Hepatocyte (in vitro differentiated cells): Measurements from ENCODE around the gene REV3L.

Experiments
- EZH2 ChIP-seq: fragments of 200-600 bp; sonication (generic); IDR thresholded peaks from 2 replicates; pipeline ENCODE4 v1.6.1; 2016; ENCODE audit warnings: antibody characterized with exemption, mild to moderate bottlenecking, borderline replicate concordance
- TF ChIP-seq, protein P1 (sequence below): fragments of 200-600 bp; sonication (generic); IDR thresholded peaks from 2 replicates; pipeline ENCODE4 v1.5.1; 2016; ENCODE audit warnings: antibody characterized with exemption, mild to moderate bottlenecking; ENCODE audit not compliant: poor library complexity

DNA sequence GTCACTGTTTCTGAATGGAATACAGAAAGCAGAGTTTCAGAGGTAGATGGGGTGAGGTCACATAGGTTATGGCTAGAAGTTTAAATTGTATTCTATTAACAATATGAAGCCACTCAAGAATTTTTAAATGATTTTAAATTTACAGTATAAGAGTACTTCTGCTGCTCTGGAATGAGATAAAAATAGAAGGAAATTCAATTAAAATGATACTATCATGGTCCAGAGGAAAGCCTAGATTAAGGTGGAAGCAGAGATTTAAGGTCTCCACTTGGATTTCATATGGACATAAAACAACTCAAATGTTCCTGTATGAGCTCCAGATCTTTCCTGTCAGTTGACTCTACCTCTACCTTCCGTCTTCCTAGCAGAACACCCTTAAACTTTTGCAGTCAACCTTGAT is 68.6 kb downstream of the REV3L start:
- TF ChIP-seq, protein P1, sequence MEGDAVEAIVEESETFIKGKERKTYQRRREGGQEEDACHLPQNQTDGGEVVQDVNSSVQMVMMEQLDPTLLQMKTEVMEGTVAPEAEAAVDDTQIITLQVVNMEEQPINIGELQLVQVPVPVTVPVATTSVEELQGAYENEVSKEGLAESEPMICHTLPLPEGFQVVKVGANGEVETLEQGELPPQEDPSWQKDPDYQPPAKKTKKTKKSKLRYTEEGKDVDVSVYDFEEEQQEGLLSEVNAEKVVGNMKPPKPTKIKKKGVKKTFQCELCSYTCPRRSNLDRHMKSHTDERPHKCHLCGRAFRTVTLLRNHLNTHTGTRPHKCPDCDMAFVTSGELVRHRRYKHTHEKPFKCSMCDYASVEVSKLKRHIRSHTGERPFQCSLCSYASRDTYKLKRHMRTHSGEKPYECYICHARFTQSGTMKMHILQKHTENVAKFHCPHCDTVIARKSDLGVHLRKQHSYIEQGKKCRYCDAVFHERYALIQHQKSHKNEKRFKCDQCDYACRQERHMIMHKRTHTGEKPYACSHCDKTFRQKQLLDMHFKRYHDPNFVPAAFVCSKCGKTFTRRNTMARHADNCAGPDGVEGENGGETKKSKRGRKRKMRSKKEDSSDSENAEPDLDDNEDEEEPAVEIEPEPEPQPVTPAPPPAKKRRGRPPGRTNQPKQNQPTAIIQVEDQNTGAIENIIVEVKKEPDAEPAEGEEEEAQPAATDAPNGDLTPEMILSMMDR = no peak
- TF ChIP-seq EZH2 = no peak
